ENCODE measurements around the gene EZH2. TPM values are rescaled to one million over a fixed set of nuclear protein-coding genes. Genes with fewer than 3 reads are reported as not detected.

EZH2 gene
- total RNA-seq, 4 donors from 2014 or later, result 1.0 to 3.7 (median 1.7) TPM

DNA sequence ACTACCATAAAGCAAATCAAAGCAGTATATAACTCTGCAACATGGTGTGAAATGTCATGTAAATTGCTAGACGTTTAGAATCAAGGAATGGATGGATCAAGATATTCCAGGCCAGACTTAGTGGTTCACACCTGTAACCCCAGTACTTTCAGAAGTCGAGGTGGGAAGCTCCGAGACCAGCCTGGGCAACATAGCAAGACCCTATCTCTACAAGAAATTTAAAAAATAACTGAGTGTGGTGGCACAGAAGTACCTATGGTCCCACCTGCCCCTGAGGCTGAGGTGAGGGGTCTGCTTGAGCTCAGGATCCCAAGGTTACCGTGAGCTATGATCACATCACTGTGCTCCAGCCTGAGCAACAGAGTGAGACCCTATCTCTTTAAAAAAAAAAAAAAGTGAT lies 2.8 kb upstream of the EZH2 start:
- no peak for ATAC-seq
- in situ Hi-C loops (cut with MboI; ENCODE audit: low sequenced_read_pairs in 4 of 4) (no loop called here), intact Hi-C loops (cut with DNase I; ENCODE audit: low total_unique reads) (loop anchor here (10.0 kb wide), 2 partner anchors 828 to 1478 kb away; partner anchors contain the start of gene REPIN1)
- no peak for DNase-seq
- Histone ChIP-seq H3K4me1 (peaks cover 7 to 8% of the 10 kb centered on the region in 2 donors), H3K36me3 (no peaks in the 10 kb centered on the region), H3K27me3 (peaks cover 0 to 3% (median under 1%) of the 10 kb centered on the region in 3 donors), H3K9me3 (no peaks in the 10 kb centered on the region), H3K27ac (no peak overlapping the region), H3K4me3 (no peak overlapping the region)
- TF ChIP-seq, protein P1, sequence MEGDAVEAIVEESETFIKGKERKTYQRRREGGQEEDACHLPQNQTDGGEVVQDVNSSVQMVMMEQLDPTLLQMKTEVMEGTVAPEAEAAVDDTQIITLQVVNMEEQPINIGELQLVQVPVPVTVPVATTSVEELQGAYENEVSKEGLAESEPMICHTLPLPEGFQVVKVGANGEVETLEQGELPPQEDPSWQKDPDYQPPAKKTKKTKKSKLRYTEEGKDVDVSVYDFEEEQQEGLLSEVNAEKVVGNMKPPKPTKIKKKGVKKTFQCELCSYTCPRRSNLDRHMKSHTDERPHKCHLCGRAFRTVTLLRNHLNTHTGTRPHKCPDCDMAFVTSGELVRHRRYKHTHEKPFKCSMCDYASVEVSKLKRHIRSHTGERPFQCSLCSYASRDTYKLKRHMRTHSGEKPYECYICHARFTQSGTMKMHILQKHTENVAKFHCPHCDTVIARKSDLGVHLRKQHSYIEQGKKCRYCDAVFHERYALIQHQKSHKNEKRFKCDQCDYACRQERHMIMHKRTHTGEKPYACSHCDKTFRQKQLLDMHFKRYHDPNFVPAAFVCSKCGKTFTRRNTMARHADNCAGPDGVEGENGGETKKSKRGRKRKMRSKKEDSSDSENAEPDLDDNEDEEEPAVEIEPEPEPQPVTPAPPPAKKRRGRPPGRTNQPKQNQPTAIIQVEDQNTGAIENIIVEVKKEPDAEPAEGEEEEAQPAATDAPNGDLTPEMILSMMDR (IDR thresholded peaks at IDR 0.05 in 4 of 5, conservative IDR thresholded peaks at IDR 0.05 in 1 of 5), result no peak
- no peak for TF ChIP-seq POLR2A (IDR thresholded peaks at IDR 0.05)

DNA sequence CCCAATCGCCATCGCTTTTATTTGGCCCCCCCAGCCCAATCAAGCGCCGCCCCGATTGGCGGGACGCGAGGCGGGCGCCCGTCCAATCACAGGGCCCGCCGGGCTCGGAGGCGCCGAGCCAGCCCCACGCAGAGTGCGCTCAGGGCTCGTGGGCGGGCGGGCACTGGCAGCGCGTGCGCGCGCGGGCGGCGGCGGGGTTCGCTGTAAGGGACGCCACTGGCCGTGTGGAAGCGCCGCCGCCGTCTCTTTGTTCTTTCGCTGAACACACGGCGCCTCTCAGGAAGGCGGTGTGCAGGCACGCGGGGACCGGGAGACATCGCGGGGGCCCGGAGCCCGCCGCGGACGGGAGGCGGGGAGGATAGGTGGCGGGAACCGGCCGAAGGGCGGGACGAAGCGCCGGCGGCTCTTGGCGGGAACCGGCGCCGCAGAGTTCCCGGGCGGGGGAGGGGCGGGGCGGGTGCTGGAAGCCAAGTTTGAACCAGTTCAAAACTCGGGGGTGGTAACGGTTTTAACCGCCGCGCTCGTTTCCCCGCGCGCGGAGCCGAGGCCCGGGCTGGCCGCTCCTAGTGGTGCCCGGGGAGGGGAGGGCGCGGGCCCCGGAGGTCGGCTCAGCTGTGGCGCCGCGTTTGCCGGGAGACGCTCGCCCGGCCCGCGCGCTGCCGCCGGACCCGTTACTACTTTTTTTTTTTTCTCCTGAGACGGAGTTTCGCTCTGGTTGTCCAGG lies 370 bp upstream of the EZH2 start:
- peak; percentile 91 to 92 for TF ChIP-seq POLR2A (IDR thresholded peaks at IDR 0.05)
- TF ChIP-seq, protein P1 (IDR thresholded peaks at IDR 0.05 in 4 of 5, conservative IDR thresholded peaks at IDR 0.05 in 1 of 5), result no peak
- DNase-seq (peak; percentile 88 to 92), ATAC-seq (peak; percentile 91 to 93)
- in situ Hi-C loops (cut with MboI; ENCODE audit: low sequenced_read_pairs in 4 of 4), result no loop called here
- intact Hi-C loops (cut with DNase I; ENCODE audit: low total_unique reads), result loop anchor here (1.0 to 10.0 kb wide), 8 partner anchors 57 to 1480 kb away; partner anchors contain the start of genes CUL1, PDIA4, REPIN1 and ZNF786
- peak overlapping the region; percentile 87 to 96 (median 92) for H3K27ac ChIP-seq
- H3K36me3 ChIP-seq, result no peaks in the 10 kb centered on the region
- H3K9me3 ChIP-seq, result no peaks in the 10 kb centered on the region
- peaks cover 7 to 8% of the 10 kb centered on the region in 2 donors for H3K4me1 ChIP-seq
- H3K4me3 ChIP-seq, result peak overlapping the region; percentile 74 to 92 (median 85)
- H3K27me3 ChIP-seq, result peaks cover 0 to 3% (median 0%) of the 10 kb centered on the region in 3 donors

DNA sequence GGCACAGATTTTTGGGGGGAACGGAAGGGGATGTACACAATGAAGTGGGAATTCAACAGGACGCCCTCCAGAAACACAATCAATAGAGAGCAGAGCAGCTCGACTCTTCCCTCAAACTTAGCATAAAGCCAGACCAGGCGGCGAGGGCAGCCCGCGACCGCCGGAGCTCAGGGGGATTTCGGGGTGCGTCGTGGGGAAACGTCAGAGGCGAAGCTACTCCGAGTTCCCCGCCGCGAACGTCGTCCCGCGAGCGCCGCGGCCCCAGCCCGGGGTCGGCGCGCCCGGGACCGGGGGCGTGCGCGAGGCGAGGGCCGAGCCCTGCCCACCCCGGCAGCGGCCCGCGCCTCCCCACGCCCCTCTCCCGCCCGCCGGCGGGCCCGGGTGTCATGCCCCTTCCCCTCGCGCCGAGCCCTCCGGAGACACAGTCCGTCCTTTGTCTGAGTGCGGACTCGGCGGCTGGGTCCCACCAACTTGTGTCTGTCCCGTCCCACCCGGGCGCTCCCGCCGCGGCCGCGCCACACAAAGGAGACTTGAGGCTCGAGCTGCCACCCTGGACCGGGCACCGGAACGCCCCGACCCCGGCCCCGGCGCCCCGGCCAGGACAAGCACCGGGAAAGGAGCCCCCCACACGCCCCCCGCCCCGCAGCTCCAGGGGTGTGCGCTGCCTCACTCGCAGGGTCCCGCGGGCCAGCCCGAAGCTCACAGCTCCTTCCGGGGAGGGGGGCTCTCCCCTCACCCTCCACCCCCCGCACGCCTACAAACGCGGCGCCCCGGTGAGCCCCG lies 634 bp downstream of the EZH2 start:
- Histone ChIP-seq H3K36me3 (no peaks in the 10 kb centered on the region), H3K9me3 (no peaks in the 10 kb centered on the region), H3K27ac (peak overlapping the region; percentile 84 to 96 (median 91)), H3K4me1 (peaks cover 7 to 8% of the 10 kb centered on the region in 2 donors), H3K4me3 (peak overlapping the region; percentile 82 to 92 (median 86)), H3K27me3 (peaks cover 0 to 3% (median 0%) of the 10 kb centered on the region in 3 donors)
- no peak for TF ChIP-seq POLR2A (IDR thresholded peaks at IDR 0.05)
- TF ChIP-seq, protein P1 (IDR thresholded peaks at IDR 0.05 in 4 of 5, conservative IDR thresholded peaks at IDR 0.05 in 1 of 5), result no peak
- peak in 1 of 2 donors; percentile 26 for DNase-seq
- peak; percentile 14 to 26 for ATAC-seq
- intact Hi-C loops (cut with DNase I; ENCODE audit: low total_unique reads), result loop anchor here (1.0 to 10.0 kb wide), 8 partner anchors 58 to 1481 kb away; partner anchors contain the start of genes CUL1, PDIA4, REPIN1 and ZNF786
- in situ Hi-C loops (cut with MboI; ENCODE audit: low sequenced_read_pairs in 4 of 4), result no loop called here

DNA sequence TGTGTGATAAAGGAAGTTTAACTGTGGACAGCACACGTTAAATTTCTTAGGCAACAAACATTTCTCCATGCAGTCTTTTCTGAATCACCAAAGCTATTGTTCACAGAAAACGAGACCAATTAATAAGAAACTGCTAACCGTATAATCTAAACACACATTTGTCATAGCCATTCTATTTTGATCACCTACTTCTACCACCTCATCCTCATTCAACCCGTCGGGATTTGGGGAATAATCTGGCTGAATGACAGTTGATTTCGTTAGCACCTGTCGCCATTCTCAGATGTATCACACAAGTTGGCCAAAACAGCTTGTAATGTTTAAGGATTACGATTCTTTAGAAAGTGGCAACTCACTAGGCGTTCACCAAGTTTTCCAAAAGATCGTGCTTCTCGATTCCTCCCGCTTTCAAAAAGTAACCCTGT lies 1.2 kb downstream of the EZH2 start:
- no peak for DNase-seq
- Histone ChIP-seq H3K9me3 (no peaks in the 10 kb centered on the region), H3K27ac (peak overlapping the region; percentile 37 to 87 (median 62)), H3K4me1 (peaks cover 7 to 8% of the 10 kb centered on the region in 2 donors), H3K27me3 (peaks cover 0 to 3% (median 0%) of the 10 kb centered on the region in 3 donors), H3K4me3 (peak overlapping the region; percentile 82 to 92 (median 86)), H3K36me3 (no peaks in the 10 kb centered on the region)
- in situ Hi-C loops (cut with MboI; ENCODE audit: low sequenced_read_pairs in 4 of 4) (no loop called here), intact Hi-C loops (cut with DNase I; ENCODE audit: low total_unique reads) (loop anchor here (5.0 to 10.0 kb wide), 3 partner anchors 186 to 1482 kb away; partner anchors contain the start of genes CUL1 and REPIN1)
- ATAC-seq, result no peak
- TF ChIP-seq POLR2A (IDR thresholded peaks at IDR 0.05), result no peak
- TF ChIP-seq, protein P1 (IDR thresholded peaks at IDR 0.05 in 4 of 5, conservative IDR thresholded peaks at IDR 0.05 in 1 of 5), result no peak
